ENCODE data around the gene ATP5PO.

GRCh38 chr21:33945652-33946270, 30.2 kb upstream of the ATP5PO start:
- no peak for TF ChIP-seq NR2F1 (CRISPR knock-in tag; IDR thresholded peaks at IDR 0.05)
- TF ChIP-seq ZNF703 (CRISPR knock-in tag; IDR thresholded peaks at IDR 0.05; ENCODE audit: borderline replicate concordance), result no peak
- no peak for TF ChIP-seq YEATS2 (CRISPR knock-in tag; IDR thresholded peaks at IDR 0.05; ENCODE audit: borderline replicate concordance)
- TF ChIP-seq KLF12 (CRISPR knock-in tag; IDR thresholded peaks at IDR 0.05; ENCODE audit: borderline replicate concordance), result no peak
- no peak for TF ChIP-seq POLR2A (IDR thresholded peaks at IDR 0.05; ENCODE audit: insufficient read depth in 1 of 2, low read depth in 2 of 2, low read length in 2 of 2)
- no peak for TF ChIP-seq ELF1 (CRISPR knock-in tag; IDR thresholded peaks at IDR 0.05)
